ENCODE measurements around the gene TRMO.

The TRMO gene

DNA sequence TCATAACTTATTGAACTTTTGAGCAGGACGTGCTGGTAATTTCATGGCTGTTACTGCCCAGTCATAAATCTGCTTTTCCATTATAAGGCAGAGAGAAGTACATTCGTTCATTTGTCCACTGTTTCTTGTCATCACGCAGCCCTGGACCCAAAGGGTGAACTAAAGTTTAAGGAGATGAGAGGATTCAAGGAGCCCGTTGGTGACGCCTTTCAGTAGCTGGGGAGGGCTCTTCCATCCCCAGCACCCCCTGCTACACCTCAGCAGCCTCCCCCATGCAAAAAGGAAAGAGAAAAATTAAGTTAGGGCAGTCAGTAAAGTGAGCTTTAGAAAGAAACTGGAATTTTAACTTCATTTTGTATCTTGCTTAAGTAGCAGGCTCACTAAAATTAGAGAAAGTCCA, 66.4 kb downstream of the TRMO start:
- no peak overlapping the region for H3K9ac ChIP-seq (ENCODE audit: low read length)
- H3K9me2 ChIP-seq (ENCODE audit: low read depth, low read length): no peaks in the 10 kb centered on the region
- no peaks in the 10 kb centered on the region for H3K4me1 ChIP-seq (ENCODE audit: insufficient read depth, low read length, severe bottlenecking)
- no peak overlapping the region for H3K4me2 ChIP-seq (ENCODE audit: low read length)
- no peaks in the 10 kb centered on the region for H3F3A ChIP-seq (ENCODE audit: insufficient read depth, low read length)
- TF ChIP-seq, protein P1, sequence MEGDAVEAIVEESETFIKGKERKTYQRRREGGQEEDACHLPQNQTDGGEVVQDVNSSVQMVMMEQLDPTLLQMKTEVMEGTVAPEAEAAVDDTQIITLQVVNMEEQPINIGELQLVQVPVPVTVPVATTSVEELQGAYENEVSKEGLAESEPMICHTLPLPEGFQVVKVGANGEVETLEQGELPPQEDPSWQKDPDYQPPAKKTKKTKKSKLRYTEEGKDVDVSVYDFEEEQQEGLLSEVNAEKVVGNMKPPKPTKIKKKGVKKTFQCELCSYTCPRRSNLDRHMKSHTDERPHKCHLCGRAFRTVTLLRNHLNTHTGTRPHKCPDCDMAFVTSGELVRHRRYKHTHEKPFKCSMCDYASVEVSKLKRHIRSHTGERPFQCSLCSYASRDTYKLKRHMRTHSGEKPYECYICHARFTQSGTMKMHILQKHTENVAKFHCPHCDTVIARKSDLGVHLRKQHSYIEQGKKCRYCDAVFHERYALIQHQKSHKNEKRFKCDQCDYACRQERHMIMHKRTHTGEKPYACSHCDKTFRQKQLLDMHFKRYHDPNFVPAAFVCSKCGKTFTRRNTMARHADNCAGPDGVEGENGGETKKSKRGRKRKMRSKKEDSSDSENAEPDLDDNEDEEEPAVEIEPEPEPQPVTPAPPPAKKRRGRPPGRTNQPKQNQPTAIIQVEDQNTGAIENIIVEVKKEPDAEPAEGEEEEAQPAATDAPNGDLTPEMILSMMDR (IDR thresholded peaks at IDR 0.05; ENCODE audit: low read length): no peak
- no peak for TF ChIP-seq EZH2 (IDR thresholded peaks at IDR 0.05; ENCODE audit: borderline replicate concordance, low read length)
- H3K4me3 ChIP-seq (ENCODE audit: low read depth, low read length, poor library complexity, severe bottlenecking): no peak overlapping the region
- H3K27ac ChIP-seq (ENCODE audit: low read depth, low read length, poor library complexity, severe bottlenecking): no peak overlapping the region
- H4K20me1 ChIP-seq (ENCODE audit: insufficient read depth, low read length): no peaks in the 10 kb centered on the region
- H3K79me2 ChIP-seq (ENCODE audit: insufficient read depth, low read length): no peaks in the 10 kb centered on the region
- H3K36me3 ChIP-seq (ENCODE audit: insufficient read depth, low read length): no peaks in the 10 kb centered on the region
- H3K9me3 ChIP-seq (ENCODE audit: low read length): no peaks in the 10 kb centered on the region
- no peak overlapping the region for H2AFZ ChIP-seq (ENCODE audit: low read length)
- H3K27me3 ChIP-seq (ENCODE audit: insufficient read depth, low read length): no peaks in the 10 kb centered on the region

DNA sequence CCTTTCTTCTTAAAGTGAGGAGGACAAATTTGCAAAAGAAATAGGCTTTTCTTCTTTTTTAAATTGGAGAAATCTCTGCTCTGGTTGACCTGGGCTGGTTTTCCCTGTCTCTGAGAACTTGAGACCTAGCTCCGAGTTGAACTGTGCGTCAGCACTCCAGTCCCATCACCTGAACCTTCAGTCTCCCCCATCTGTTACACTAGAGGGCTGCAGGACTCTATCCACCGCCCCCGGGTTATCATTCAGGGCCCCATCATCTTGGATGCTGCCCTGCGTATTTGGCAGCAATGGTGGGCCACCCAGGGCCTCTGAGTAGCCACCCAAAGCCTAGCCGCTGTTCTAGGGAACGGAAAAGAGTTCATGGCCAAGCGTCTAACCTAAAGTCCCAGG, 66.8 kb downstream of the TRMO start:
- H4K20me1 ChIP-seq (ENCODE audit: insufficient read depth, low read length): no peaks in the 10 kb centered on the region
- no peaks in the 10 kb centered on the region for H3K9me2 ChIP-seq (ENCODE audit: low read depth, low read length)
- no peaks in the 10 kb centered on the region for H3K79me2 ChIP-seq (ENCODE audit: insufficient read depth, low read length)
- TF ChIP-seq, protein P1 (IDR thresholded peaks at IDR 0.05; ENCODE audit: low read length): no peak
- TF ChIP-seq EZH2 (IDR thresholded peaks at IDR 0.05; ENCODE audit: borderline replicate concordance, low read length): no peak
- no peaks in the 10 kb centered on the region for H3K27me3 ChIP-seq (ENCODE audit: insufficient read depth, low read length)
- no peaks in the 10 kb centered on the region for H3K4me1 ChIP-seq (ENCODE audit: insufficient read depth, low read length, severe bottlenecking)
- no peak overlapping the region for H3K4me3 ChIP-seq (ENCODE audit: low read depth, low read length, poor library complexity, severe bottlenecking)
- no peak overlapping the region for H2AFZ ChIP-seq (ENCODE audit: low read length)
- no peak overlapping the region for H3K4me2 ChIP-seq (ENCODE audit: low read length)
- H3K9me3 ChIP-seq (ENCODE audit: low read length): no peaks in the 10 kb centered on the region
- no peak overlapping the region for H3K9ac ChIP-seq (ENCODE audit: low read length)
- no peak overlapping the region for H3K27ac ChIP-seq (ENCODE audit: low read depth, low read length, poor library complexity, severe bottlenecking)
- H3K36me3 ChIP-seq (ENCODE audit: insufficient read depth, low read length): no peaks in the 10 kb centered on the region
- H3F3A ChIP-seq (ENCODE audit: insufficient read depth, low read length): no peaks in the 10 kb centered on the region

DNA sequence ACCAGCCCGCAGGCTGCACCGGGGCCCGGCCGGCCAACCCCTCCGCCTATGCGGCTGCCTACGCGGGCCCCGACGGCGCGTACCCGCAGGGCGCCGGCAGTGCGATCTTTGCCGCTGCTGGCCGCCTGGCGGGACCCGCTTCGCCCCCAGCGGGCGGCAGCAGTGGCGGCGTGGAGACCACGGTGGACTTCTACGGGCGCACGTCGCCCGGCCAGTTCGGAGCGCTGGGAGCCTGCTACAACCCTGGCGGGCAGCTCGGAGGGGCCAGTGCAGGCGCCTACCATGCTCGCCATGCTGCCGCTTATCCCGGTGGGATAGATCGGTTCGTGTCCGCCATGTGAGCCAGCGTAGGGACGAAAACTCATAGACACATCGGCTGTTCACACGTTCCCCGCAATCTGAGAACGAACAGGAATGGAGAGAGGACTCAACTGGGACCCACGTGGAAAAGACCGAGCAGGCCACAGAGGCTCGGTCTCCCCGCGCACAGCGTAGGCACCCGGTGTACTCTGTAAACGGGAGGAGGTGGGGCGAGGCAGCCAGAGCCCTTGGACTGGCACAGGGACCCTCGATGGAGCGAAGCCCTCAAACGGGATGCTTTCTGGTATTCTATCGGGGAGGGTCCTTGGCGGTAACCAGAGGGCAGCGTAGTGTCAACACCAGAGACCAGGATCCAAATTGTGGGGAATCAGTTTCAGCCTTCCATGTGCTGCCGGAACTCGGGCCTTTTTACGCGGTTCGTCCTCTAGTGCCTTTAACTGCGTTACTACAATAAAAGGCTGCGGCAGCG, 67.4 kb downstream of the TRMO start:
- H3K4me3 ChIP-seq (ENCODE audit: low read depth, low read length, poor library complexity, severe bottlenecking): no peak overlapping the region
- no peak overlapping the region for H2AFZ ChIP-seq (ENCODE audit: low read length)
- no peaks in the 10 kb centered on the region for H3K36me3 ChIP-seq (ENCODE audit: insufficient read depth, low read length)
- no peaks in the 10 kb centered on the region for H3K9me3 ChIP-seq (ENCODE audit: low read length)
- no peaks in the 10 kb centered on the region for H3K4me1 ChIP-seq (ENCODE audit: insufficient read depth, low read length, severe bottlenecking)
- no peaks in the 10 kb centered on the region for H3K9me2 ChIP-seq (ENCODE audit: low read depth, low read length)
- no peak overlapping the region for H3K4me2 ChIP-seq (ENCODE audit: low read length)
- H3F3A ChIP-seq (ENCODE audit: insufficient read depth, low read length): no peaks in the 10 kb centered on the region
- no peaks in the 10 kb centered on the region for H3K27me3 ChIP-seq (ENCODE audit: insufficient read depth, low read length)
- H3K27ac ChIP-seq (ENCODE audit: low read depth, low read length, poor library complexity, severe bottlenecking): no peak overlapping the region
- no peaks in the 10 kb centered on the region for H4K20me1 ChIP-seq (ENCODE audit: insufficient read depth, low read length)
- no peaks in the 10 kb centered on the region for H3K79me2 ChIP-seq (ENCODE audit: insufficient read depth, low read length)
- no peak overlapping the region for H3K9ac ChIP-seq (ENCODE audit: low read length)
- no peak for TF ChIP-seq EZH2 (IDR thresholded peaks at IDR 0.05; ENCODE audit: borderline replicate concordance, low read length)
- TF ChIP-seq, protein P1 (IDR thresholded peaks at IDR 0.05; ENCODE audit: low read length): no peak

Data from OCI-LY1 (cell line).